ENCODE data around the gene CHST6. TPM values are rescaled to one million over a fixed set of nuclear protein-coding genes. Genes with fewer than 3 reads are reported as not detected.

CHST6 gene
- total and polyA plus RNA-seq, 2 donors (not counting 1 experiment from before 2014, with no cell fraction given) = 0.02 to 0.17 TPM

GRCh38 chr16:75494661-75495075, 573 bp downstream of the CHST6 start:
- peaks cover 5% of the 10 kb centered on the region for H3K27me3 ChIP-seq (ENCODE audit: control insufficient read depth, insufficient read depth, low read length)
- H3K9me3 ChIP-seq (ENCODE audit: control insufficient read depth, insufficient read depth, low read depth, low read length) = no peaks in the 10 kb centered on the region
- H2AFZ ChIP-seq (ENCODE audit: low read length) = peak overlapping the region; percentile 34
- no peak overlapping the region for H3K9ac ChIP-seq (ENCODE audit: insufficient read depth, low read length)
- no peak overlapping the region for H3K27ac ChIP-seq (ENCODE audit: insufficient read depth, low read length)
- H3K79me2 ChIP-seq (ENCODE audit: control insufficient read depth, insufficient read depth, low read length) = no peaks in the 10 kb centered on the region
- DNase-seq (ENCODE audit: low read depth in 2 of 2) = no peak
- peak overlapping the region; percentile 84 for H3K4me2 ChIP-seq (ENCODE audit: extremely low read depth, insufficient read depth, low read length)
- no peak for TF ChIP-seq CTCF (conservative IDR thresholded peaks at IDR 0.05 in 1 of 2, IDR thresholded peaks at IDR 0.05 in 1 of 2; ENCODE audit: low read depth in 1 of 2, low read length in 2 of 2)
- TF ChIP-seq EZH2 (IDR thresholded peaks at IDR 0.05; ENCODE audit: low read length, missing control alignments) = no peak
- H4K20me1 ChIP-seq (ENCODE audit: control insufficient read depth, extremely low read depth, insufficient read depth, low read length) = no peaks in the 10 kb centered on the region
- H3K4me1 ChIP-seq (ENCODE audit: control insufficient read depth, extremely low read depth, insufficient read depth, low read length) = no peaks in the 10 kb centered on the region
- peak overlapping the region; percentile 6 to 42 (median 24) for H3K4me3 ChIP-seq (replicated peaks in 1 of 4; ENCODE audit: control extremely low read depth in 1 of 4, insufficient read depth in 1 of 4, low read depth in 3 of 4, low read length in 4 of 4)
- H3K36me3 ChIP-seq (ENCODE audit: control insufficient read depth, insufficient read depth, low read length) = no peaks in the 10 kb centered on the region

GRCh38 chr16:75494184-75494583, 1.1 kb downstream of the CHST6 start:
- Histone ChIP-seq H3K9me3 (ENCODE audit: control insufficient read depth, insufficient read depth, low read depth, low read length) (no peaks in the 10 kb centered on the region), H3K4me1 (ENCODE audit: control insufficient read depth, extremely low read depth, insufficient read depth, low read length) (no peaks in the 10 kb centered on the region), H4K20me1 (ENCODE audit: control insufficient read depth, extremely low read depth, insufficient read depth, low read length) (no peaks in the 10 kb centered on the region), H2AFZ (ENCODE audit: low read length) (no peak overlapping the region), H3K4me2 (ENCODE audit: extremely low read depth, insufficient read depth, low read length) (peak overlapping the region; percentile 84), H3K27ac (ENCODE audit: insufficient read depth, low read length) (no peak overlapping the region), H3K36me3 (ENCODE audit: control insufficient read depth, insufficient read depth, low read length) (no peaks in the 10 kb centered on the region), H3K9ac (ENCODE audit: insufficient read depth, low read length) (no peak overlapping the region), H3K79me2 (ENCODE audit: control insufficient read depth, insufficient read depth, low read length) (no peaks in the 10 kb centered on the region), H3K4me3 (replicated peaks in 1 of 4; ENCODE audit: control extremely low read depth in 1 of 4, insufficient read depth in 1 of 4, low read depth in 3 of 4, low read length in 4 of 4) (peak overlapping the region in 1 of 4 experiments; percentile 23), H3K27me3 (ENCODE audit: control insufficient read depth, insufficient read depth, low read length) (peaks cover 5% of the 10 kb centered on the region)
- TF ChIP-seq EZH2 (IDR thresholded peaks at IDR 0.05; ENCODE audit: low read length, missing control alignments) (no peak), CTCF (conservative IDR thresholded peaks at IDR 0.05 in 1 of 2, IDR thresholded peaks at IDR 0.05 in 1 of 2; ENCODE audit: low read depth in 1 of 2, low read length in 2 of 2) (no peak)
- DNase-seq (ENCODE audit: low read depth in 2 of 2) = no peak

GRCh38 chr16:75491876-75492275, 3.4 kb downstream of the CHST6 start:
- Histone ChIP-seq H3K4me3 (replicated peaks in 1 of 4; ENCODE audit: control extremely low read depth in 1 of 4, insufficient read depth in 1 of 4, low read depth in 3 of 4, low read length in 4 of 4) (no peak overlapping the region), H3K79me2 (ENCODE audit: control insufficient read depth, insufficient read depth, low read length) (no peaks in the 10 kb centered on the region), H3K36me3 (ENCODE audit: control insufficient read depth, insufficient read depth, low read length) (no peaks in the 10 kb centered on the region), H3K27me3 (ENCODE audit: control insufficient read depth, insufficient read depth, low read length) (peaks cover 5% of the 10 kb centered on the region), H3K9me3 (ENCODE audit: control insufficient read depth, insufficient read depth, low read depth, low read length) (no peaks in the 10 kb centered on the region), H4K20me1 (ENCODE audit: control insufficient read depth, extremely low read depth, insufficient read depth, low read length) (no peaks in the 10 kb centered on the region), H2AFZ (ENCODE audit: low read length) (no peak overlapping the region), H3K4me2 (ENCODE audit: extremely low read depth, insufficient read depth, low read length) (no peak overlapping the region), H3K4me1 (ENCODE audit: control insufficient read depth, extremely low read depth, insufficient read depth, low read length) (no peaks in the 10 kb centered on the region), H3K27ac (ENCODE audit: insufficient read depth, low read length) (no peak overlapping the region), H3K9ac (ENCODE audit: insufficient read depth, low read length) (no peak overlapping the region)
- no peak for TF ChIP-seq EZH2 (IDR thresholded peaks at IDR 0.05; ENCODE audit: low read length, missing control alignments)
- TF ChIP-seq CTCF (conservative IDR thresholded peaks at IDR 0.05 in 1 of 2, IDR thresholded peaks at IDR 0.05 in 1 of 2; ENCODE audit: low read depth in 1 of 2, low read length in 2 of 2) = no peak
- no peak for DNase-seq (ENCODE audit: low read depth in 2 of 2)

Data from fibroblast of lung (primary cell).